RCC 7860 (cell line): ENCODE measurements around the gene GRAMD1B.

Source experiments
- DNase-seq: peaks from one replicate; pipeline ENCODE4 v3.0.0-alpha.2; 2015; ENCODE audit warnings: low spot score
- FAIRE-seq: peaks from 2 replicates; lab custom pipeline; 2012; peaks lifted over from hg19 to GRCh38; lab: Jason Lieb, UNC

The GRAMD1B gene

GRCh38 chr11:123429913-123430720 is at the start of gene GRAMD1B:
TSS of gene GRAMD1B (plus strand) at chr11:123430269. CDS start at chr11:123430793, 524 bp downstream.
- FAIRE-seq: no peak
- DNase-seq: no peak

GRCh38 chr11:123381149-123381548 is 48.9 kb upstream of the GRAMD1B start:
- DNase-seq (no peak), FAIRE-seq (no peak)

- FAIRE-seq (no peak), DNase-seq (no peak)
Measured at GRCh38 chr11:123381817-123382554, 48.1 kb upstream of the GRAMD1B start.

GRCh38 chr11:123382555-123383074 is 47.5 kb upstream of the GRAMD1B start:
- DNase-seq (no peak), FAIRE-seq (no peak)

GRCh38 chr11:123384116-123384515 is 46.0 kb upstream of the GRAMD1B start:
- FAIRE-seq: no peak
- no peak for DNase-seq

- FAIRE-seq (no peak), DNase-seq (no peak)
Measured at GRCh38 chr11:123386796-123387510, 43.1 kb upstream of the GRAMD1B start.

- FAIRE-seq (no peak), DNase-seq (no peak)
Measured at GRCh38 chr11:123388640-123389039, 41.4 kb upstream of the GRAMD1B start.

GRCh38 chr11:123390146-123390545 is 39.9 kb upstream of the GRAMD1B start:
- FAIRE-seq: no peak
- no peak for DNase-seq

- FAIRE-seq (no peak), DNase-seq (no peak)
Measured at GRCh38 chr11:123391646-123392348, 38.3 kb upstream of the GRAMD1B start.

GRCh38 chr11:123392431-123392830 is 37.6 kb upstream of the GRAMD1B start:
- FAIRE-seq (no peak), DNase-seq (no peak)

- FAIRE-seq (no peak), DNase-seq (no peak)
Measured at GRCh38 chr11:123392844-123393243, 37.2 kb upstream of the GRAMD1B start.

- FAIRE-seq: no peak
- DNase-seq: no peak
Measured at GRCh38 chr11:123393312-123393927, 36.6 kb upstream of the GRAMD1B start.

GRCh38 chr11:123404676-123405075 is 25.4 kb upstream of the GRAMD1B start:
- no peak for DNase-seq
- no peak for FAIRE-seq

- no peak for FAIRE-seq
- DNase-seq: no peak
Measured at GRCh38 chr11:123405123-123405592, 24.9 kb upstream of the GRAMD1B start.

- DNase-seq: no peak
- no peak for FAIRE-seq
Measured at GRCh38 chr11:123406441-123407129, 23.5 kb upstream of the GRAMD1B start.

- FAIRE-seq (no peak), DNase-seq (peak; percentile 12)
Measured at GRCh38 chr11:123407130-123407995, 22.7 kb upstream of the GRAMD1B start.

- FAIRE-seq (no peak), DNase-seq (no peak)
Measured at GRCh38 chr11:123407996-123408597, 22.0 kb upstream of the GRAMD1B start.
